Astrocyte (in vitro differentiated cells and primary cell): ENCODE data around the gene TMEM141. TPM values are rescaled to one million over a fixed set of nuclear protein-coding genes. Genes with fewer than 3 reads are reported as not detected.

Experiments used
- DNase-seq: peaks from one replicate; pipeline ENCODE4 v3.0.0-alpha.2; 2010; ENCODE audit warnings: low read depth
- FAIRE-seq: peaks from 2 replicates; lab custom pipeline; 2011; peaks lifted over from hg19 to GRCh38; lab: Jason Lieb, UNC
- H2AFZ ChIP-seq: 2 replicates; pipeline ENCODE4 v1.6.0; 2012; ENCODE audit warnings: low read depth, low read length, inconsistent platforms
- H3K27ac ChIP-seq: 2 replicates; pipeline ENCODE4 v1.5.1; 2011; ENCODE audit warnings: low read depth, low read length, inconsistent platforms
- H3K27me3 ChIP-seq: 2 replicates; pipeline ENCODE4 v1.6.0; 2011; ENCODE audit warnings: low read length, inconsistent platforms; ENCODE audit not compliant: insufficient read depth
- H3K36me3 ChIP-seq: 2 replicates; pipeline ENCODE4 v1.5.1; 2011; ENCODE audit warnings: low read length, inconsistent platforms; ENCODE audit not compliant: insufficient read depth
- H3K4me1 ChIP-seq: 2 replicates; pipeline ENCODE4 v1.5.1; 2011; ENCODE audit warnings: low read length, inconsistent platforms; ENCODE audit not compliant: insufficient read depth
- H3K4me2 ChIP-seq: 2 replicates; pipeline ENCODE4 v1.6.0; 2012; ENCODE audit warnings: low read length, inconsistent platforms
- H3K4me3 ChIP-seq: 2 replicates; pipeline ENCODE4 v1.5.1; 2011; ENCODE audit warnings: low read depth, mild to moderate bottlenecking, low read length, inconsistent platforms; ENCODE audit not compliant: insufficient read depth
- H3K79me2 ChIP-seq: 2 replicates; pipeline ENCODE4 v1.6.0; 2012; ENCODE audit warnings: mild to moderate bottlenecking, low read length, inconsistent platforms; ENCODE audit not compliant: insufficient read depth
- H3K9ac ChIP-seq: 2 replicates; pipeline ENCODE4 v1.6.0; 2012; ENCODE audit warnings: mild to moderate bottlenecking, low read length, inconsistent platforms
- H3K9me3 ChIP-seq: 2 replicates; pipeline ENCODE4 v1.5.1; 2012; ENCODE audit warnings: low read depth, mild to moderate bottlenecking, low read length, inconsistent platforms; ENCODE audit not compliant: insufficient read depth
- H4K20me1 ChIP-seq: 2 replicates; pipeline ENCODE4 v1.6.0; 2012; ENCODE audit warnings: low read length, inconsistent platforms; ENCODE audit not compliant: insufficient read depth
- H3K27ac Mint-ChIP-seq: one replicate; pipeline ENCODE4 v1.8.0; 2021; ENCODE audit warnings: mild to moderate bottlenecking, mixed read lengths; ENCODE audit not compliant: unreplicated experiment
- H3K27me3 Mint-ChIP-seq: one replicate; pipeline ENCODE4 v1.8.0; 2021; ENCODE audit warnings: low read depth, mixed read lengths; ENCODE audit not compliant: unreplicated experiment
- H3K36me3 Mint-ChIP-seq: one replicate; pipeline ENCODE4 v1.8.0; 2021; ENCODE audit warnings: low read depth, mixed read lengths; ENCODE audit not compliant: unreplicated experiment
- H3K4me1 Mint-ChIP-seq: one replicate; pipeline ENCODE4 v1.8.0; 2021; ENCODE audit warnings: low read depth, mixed read lengths; ENCODE audit not compliant: unreplicated experiment
- H3K4me3 Mint-ChIP-seq: one replicate; pipeline ENCODE4 v1.8.0; 2021; ENCODE audit warnings: mild to moderate bottlenecking, moderate library complexity, mixed read lengths; ENCODE audit not compliant: unreplicated experiment
- H3K9me3 Mint-ChIP-seq: one replicate; pipeline ENCODE4 v1.8.0; 2021; ENCODE audit warnings: mild to moderate bottlenecking, mixed read lengths; ENCODE audit not compliant: unreplicated experiment
- CTCF ChIP-seq: IDR thresholded peaks from 2 replicates; pipeline ENCODE4 v1.5.1; 2011; ENCODE audit warnings: low read depth, mild to moderate bottlenecking, inconsistent platforms, low read length, moderate library complexity; ENCODE audit not compliant: insufficient read depth
- EZH2 ChIP-seq: IDR thresholded peaks from 2 replicates; pipeline ENCODE4 v1.6.1; 2012; ENCODE audit warnings: mild to moderate bottlenecking, low read length, inconsistent platforms; ENCODE audit not compliant: insufficient read depth
- total RNA-seq: library from RNA; stranded (reverse); gene quantifications from 2 replicates; pipeline ENCODE4 v1.2.1, GENCODE V29; 2021

Gene TMEM141
- total RNA-seq, 1 donor from 2014 or later: 40.8 TPM

GRCh38 chr9:136820971-136821825 is 30.1 kb downstream of the TMEM141 start:
- no peaks in the 10 kb centered on the region for H3K9me3 Mint-ChIP-seq
- Histone ChIP-seq H3K4me2 (peak overlapping the region; percentile 89), H3K36me3 (peaks cover 4% of the 10 kb centered on the region), H3K79me2 (peaks cover 48% of the 10 kb centered on the region), H3K4me1 (peaks cover 12% of the 10 kb centered on the region), H3K9me3 (no peaks in the 10 kb centered on the region), H2AFZ (peak overlapping the region; percentile 63), H4K20me1 (peaks cover 49% of the 10 kb centered on the region), H3K27ac (no peak overlapping the region), H3K27me3 (no peaks in the 10 kb centered on the region), H3K4me3 (peak overlapping the region; percentile 52), H3K9ac (peak overlapping the region; percentile 72)
- no peaks in the 10 kb centered on the region for H3K4me1 Mint-ChIP-seq
- peak overlapping the region; percentile 47 for H3K4me3 Mint-ChIP-seq
- no peak overlapping the region for H3K27ac Mint-ChIP-seq
- DNase-seq (peak; percentile 30), FAIRE-seq (no peak)
- peaks cover 5% of the 10 kb centered on the region for H3K36me3 Mint-ChIP-seq
- no peaks in the 10 kb centered on the region for H3K27me3 Mint-ChIP-seq
- TF ChIP-seq CTCF (no peak), EZH2 (no peak)

- Histone ChIP-seq H3K79me2 (peaks cover 45% of the 10 kb centered on the region), H4K20me1 (peaks cover 42% of the 10 kb centered on the region), H3K4me2 (peak overlapping the region; percentile 89), H2AFZ (no peak overlapping the region), H3K4me1 (peaks cover 12% of the 10 kb centered on the region), H3K27ac (no peak overlapping the region), H3K9me3 (no peaks in the 10 kb centered on the region), H3K4me3 (no peak overlapping the region), H3K27me3 (no peaks in the 10 kb centered on the region), H3K9ac (peak overlapping the region; percentile 72), H3K36me3 (peaks cover 4% of the 10 kb centered on the region)
- FAIRE-seq: no peak
- Mint-ChIP-seq H3K27me3 (no peaks in the 10 kb centered on the region), H3K9me3 (no peaks in the 10 kb centered on the region), H3K36me3 (peaks cover 5% of the 10 kb centered on the region), H3K4me1 (no peaks in the 10 kb centered on the region), H3K4me3 (no peak overlapping the region), H3K27ac (peak overlapping the region; percentile 12)
- no peak for DNase-seq
- TF ChIP-seq EZH2: no peak
These were observed 30.8 kb downstream of the TMEM141 start for GRCh38 chr9:136821826-136822544.

DNA sequence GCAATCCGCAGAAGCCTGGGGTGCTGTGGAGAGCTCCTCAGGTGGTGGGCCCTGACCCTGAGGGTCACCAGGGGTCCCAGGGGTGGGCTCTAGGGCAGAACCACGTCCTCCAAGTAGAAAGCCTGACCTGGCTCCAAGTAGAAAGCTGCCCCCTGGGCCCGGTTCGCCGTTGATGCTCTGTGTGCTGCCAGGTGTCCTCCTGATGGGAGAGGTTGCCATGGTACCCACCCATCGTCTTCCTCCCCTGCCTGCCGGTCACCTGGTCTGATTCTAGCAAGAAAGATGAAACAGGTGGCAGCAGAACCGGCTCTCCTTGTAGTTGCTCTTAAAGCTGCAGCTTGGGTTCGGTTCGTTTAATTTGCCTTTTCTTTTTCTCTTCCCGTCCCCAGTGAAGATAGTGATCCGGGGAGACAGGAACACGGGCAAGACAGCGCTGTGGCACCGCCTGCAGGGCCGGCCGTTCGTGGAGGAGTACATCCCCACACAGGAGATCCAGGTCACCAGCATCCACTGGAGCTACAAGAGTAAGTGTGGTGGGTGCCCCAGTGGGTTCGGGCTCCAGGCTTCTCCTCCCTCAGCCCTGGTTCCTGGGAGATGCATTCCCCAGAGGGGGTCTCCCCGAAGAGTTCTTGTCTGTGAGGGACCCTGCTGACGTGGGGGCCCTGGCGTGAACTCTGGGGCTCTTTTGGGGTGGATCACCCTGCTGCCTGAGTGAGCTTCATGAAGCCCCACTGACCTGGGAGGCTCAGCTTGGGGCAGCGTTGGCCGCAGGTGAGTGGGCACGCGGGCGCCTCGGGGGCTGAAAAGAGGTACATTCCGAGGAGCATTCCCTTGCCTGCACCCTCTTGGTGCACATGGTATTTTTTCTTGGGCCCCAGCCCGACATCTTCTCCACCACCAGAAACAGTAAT is 32.2 kb downstream of the TMEM141 start:
- no peak overlapping the region for H2AFZ ChIP-seq
- no peak for FAIRE-seq
- no peaks in the 10 kb centered on the region for H3K4me1 Mint-ChIP-seq
- no peak overlapping the region for H3K27ac Mint-ChIP-seq
- H3K4me1 ChIP-seq: peaks cover 12% of the 10 kb centered on the region
- DNase-seq: no peak
- H3K36me3 Mint-ChIP-seq: peaks cover 5% of the 10 kb centered on the region
- no peaks in the 10 kb centered on the region for H3K27me3 ChIP-seq
- H4K20me1 ChIP-seq: peaks cover 39% of the 10 kb centered on the region
- peaks cover 4% of the 10 kb centered on the region for H3K36me3 ChIP-seq
- peaks cover 40% of the 10 kb centered on the region for H3K79me2 ChIP-seq
- no peaks in the 10 kb centered on the region for H3K9me3 ChIP-seq
- H3K4me3 ChIP-seq: no peak overlapping the region
- H3K4me3 Mint-ChIP-seq: no peak overlapping the region
- no peaks in the 10 kb centered on the region for H3K9me3 Mint-ChIP-seq
- H3K27me3 Mint-ChIP-seq: no peaks in the 10 kb centered on the region
- H3K9ac ChIP-seq: no peak overlapping the region
- no peak for TF ChIP-seq EZH2
- no peak for TF ChIP-seq CTCF
- no peak overlapping the region for H3K27ac ChIP-seq
- no peak overlapping the region for H3K4me2 ChIP-seq
